HEK293 (cell line): ENCODE results near the gene IQSEC1.

Source experiments
- CTCF ChIA-PET: fragments of 350-600 bp; formaldehyde crosslinking; extraction: SDS; loops from one replicate; lab custom pipeline; 2021; ENCODE audit warnings: antibody characterized with exemption; lab: Yijun Ruan, JAX
- POLR2A ChIA-PET: fragments of 300-600 bp; formaldehyde crosslinking; extraction: SDS; loops from one replicate; lab custom pipeline; 2020; ENCODE audit warnings: antibody characterized with exemption, inconsistent platforms; lab: Yijun Ruan, JAX
- H3K27ac ChIP-seq: fragments of 200-500 bp; sonication (Bioruptor generic); 2 replicates; pipeline ENCODE4 v1.5.1; 2014; ENCODE audit warnings: low read depth, low read length, control low read depth, inconsistent platforms; ENCODE audit errors: extremely low read depth
- H3K36me3 ChIP-seq, 2 experiments: fragments of 200-500 bp in 1 of 2; sonication (Bioruptor generic) in 1 of 2; 1 replicate in 1 of 2; 2 replicates in 1 of 2; pipeline ENCODE4 v1.5.1; 2014 to 2017; ENCODE audit warnings: inconsistent platforms in 2 of 2, low read length in 2 of 2; ENCODE audit not compliant: control insufficient read depth in 2 of 2, insufficient read depth in 1 of 2
- H3K4me1 ChIP-seq: fragments of 200-500 bp; sonication (Bioruptor generic); 2 replicates; pipeline ENCODE4 v1.5.1; 2014; ENCODE audit warnings: mild to moderate bottlenecking, low read length, inconsistent platforms; ENCODE audit not compliant: control insufficient read depth, insufficient read depth
- H3K4me3 ChIP-seq: 2 replicates; pipeline ENCODE4 v1.5.1; 2011; ENCODE audit warnings: low read depth, mild to moderate bottlenecking, control low read depth, low read length, moderate library complexity
- H3K9me3 ChIP-seq: fragments of 200-500 bp; sonication (Bioruptor generic); 2 replicates; pipeline ENCODE4 v1.5.1; 2014; ENCODE audit warnings: low read depth, low read length, inconsistent platforms; ENCODE audit not compliant: control insufficient read depth, insufficient read depth
- EGR2 ChIP-seq: fragments of 450-650 bp; formaldehyde crosslinking; IDR thresholded peaks from 2 replicates; pipeline ENCODE4 v1.5.1; 2016; ENCODE audit warnings: low read depth, missing biosample characterization, missing genetic modification characterization
- GLIS2 ChIP-seq: fragments of 450-650 bp; formaldehyde crosslinking; IDR thresholded peaks from 2 replicates; pipeline ENCODE4 v1.5.1; 2016; ENCODE audit warnings: missing biosample characterization, missing genetic modification characterization
- ZFHX2 ChIP-seq: fragments of 450-650 bp; formaldehyde crosslinking; conservative IDR thresholded peaks from 2 replicates; pipeline ENCODE4 v1.5.1; 2016; ENCODE audit warnings: missing biosample characterization, missing genetic modification characterization
- ZNF423 ChIP-seq: fragments of 450-650 bp; formaldehyde crosslinking; IDR thresholded peaks from 2 replicates; pipeline ENCODE4 v1.5.1; 2016; ENCODE audit warnings: missing biosample characterization, missing genetic modification characterization
- ZNF571 ChIP-seq: fragments of 450-650 bp; formaldehyde crosslinking; IDR thresholded peaks from 2 replicates; pipeline ENCODE4 v1.5.0; 2017; ENCODE audit warnings: missing biosample characterization, missing genetic modification characterization
- ZNF658 ChIP-seq: fragments of 450-650 bp; formaldehyde crosslinking; IDR thresholded peaks from 2 replicates; pipeline ENCODE4; 2016; ENCODE audit warnings: missing biosample characterization, missing genetic modification characterization
- ZNF664 ChIP-seq: fragments of 450-650 bp; formaldehyde crosslinking; IDR thresholded peaks from 2 replicates; pipeline ENCODE4 v1.5.1; 2016; ENCODE audit warnings: missing biosample characterization, missing genetic modification characterization
- TF ChIP-seq, protein P1 (sequence below): sonication (generic); formaldehyde crosslinking; IDR thresholded peaks from 2 replicates; pipeline ENCODE4 v1.8.1; 2022; ENCODE audit warnings: mild to moderate bottlenecking, moderate library complexity, missing genetic modification reagents
- TF ChIP-seq, protein P2 (sequence below): fragments of 450-650 bp; formaldehyde crosslinking; IDR thresholded peaks from 2 replicates; pipeline ENCODE4 v1.5.1; 2016; ENCODE audit warnings: missing biosample characterization, missing genetic modification characterization
- TF ChIP-seq, protein P3 (sequence below): fragments of 450-650 bp; IDR thresholded peaks from 2 replicates; pipeline ENCODE4 v1.5.1; 2018; ENCODE audit warnings: missing biosample characterization, mild to moderate bottlenecking, missing genetic modification characterization
- TF ChIP-seq, protein P4 (sequence below): fragments of 450-650 bp; formaldehyde crosslinking; IDR thresholded peaks from 2 replicates; pipeline ENCODE4 v1.5.1; 2016; ENCODE audit warnings: missing biosample characterization, missing genetic modification characterization, low read depth
- TF ChIP-seq, protein P5 (sequence below): fragments of 450-650 bp; formaldehyde crosslinking; IDR thresholded peaks from 2 replicates; pipeline ENCODE4 v1.5.1; 2016; ENCODE audit warnings: missing biosample characterization, missing genetic modification characterization

Gene IQSEC1

DNA sequence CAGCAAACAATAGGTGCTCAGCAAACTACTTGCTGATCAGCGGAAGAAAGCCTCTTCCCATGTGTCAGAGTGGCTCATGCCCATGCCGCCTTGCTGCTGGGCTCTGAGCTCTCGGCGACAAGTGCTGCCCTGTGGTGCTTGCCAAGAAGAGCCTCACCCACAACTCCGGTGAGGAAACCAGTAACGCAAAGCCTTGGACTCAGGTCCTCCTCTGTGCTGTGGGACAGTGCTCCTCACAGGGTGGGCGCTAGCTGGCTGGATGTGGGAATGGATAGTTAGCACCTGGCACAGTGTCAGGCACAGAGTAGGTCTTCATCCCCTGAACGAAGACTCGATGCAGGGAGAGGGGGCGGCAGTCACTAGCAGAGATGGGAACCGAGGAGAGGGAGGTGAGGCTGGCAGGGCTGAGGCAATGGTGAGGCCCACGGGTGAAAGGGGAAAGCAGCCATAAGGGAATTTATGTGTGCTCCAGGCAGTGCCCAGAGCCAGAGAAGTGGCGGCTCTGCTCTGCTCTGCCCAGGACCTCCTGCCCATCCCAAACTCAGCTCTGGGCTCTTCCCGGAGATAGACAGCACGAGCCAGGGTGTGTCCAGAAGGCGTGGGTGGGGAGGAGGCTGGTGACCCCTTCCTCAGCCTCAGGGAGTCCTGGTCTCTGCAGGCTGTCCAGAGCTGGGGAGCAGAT is 55.7 kb downstream of the IQSEC1 start:
- Histone ChIP-seq H3K9me3 (no peaks in the 10 kb centered on the region), H3K4me1 (no peaks in the 10 kb centered on the region; the same call in 1 of the 2 replicates), H3K36me3 (no peaks in the 10 kb centered on the region), H3K4me3 (no peak overlapping the region), H3K27ac (no peak overlapping the region)
- ChIA-PET CTCF (interaction anchor here (0.6 kb wide), 1 partner anchor 594 kb away, joined by 4 read pairs; no protein-coding TSS in a partner anchor), POLR2A (interaction anchor here (0.6 kb wide), 1 partner anchor 45 kb away, joined by 4 read pairs; no protein-coding TSS in a partner anchor)
- TF ChIP-seq ZNF571 (tag by site-specific recombination) = no peak
- TF ChIP-seq ZNF664 (tag by site-specific recombination) = peak; percentile 32; the same call in 1 of the 2 replicates
- TF ChIP-seq, all 188 proteins: peak for 1

DNA sequence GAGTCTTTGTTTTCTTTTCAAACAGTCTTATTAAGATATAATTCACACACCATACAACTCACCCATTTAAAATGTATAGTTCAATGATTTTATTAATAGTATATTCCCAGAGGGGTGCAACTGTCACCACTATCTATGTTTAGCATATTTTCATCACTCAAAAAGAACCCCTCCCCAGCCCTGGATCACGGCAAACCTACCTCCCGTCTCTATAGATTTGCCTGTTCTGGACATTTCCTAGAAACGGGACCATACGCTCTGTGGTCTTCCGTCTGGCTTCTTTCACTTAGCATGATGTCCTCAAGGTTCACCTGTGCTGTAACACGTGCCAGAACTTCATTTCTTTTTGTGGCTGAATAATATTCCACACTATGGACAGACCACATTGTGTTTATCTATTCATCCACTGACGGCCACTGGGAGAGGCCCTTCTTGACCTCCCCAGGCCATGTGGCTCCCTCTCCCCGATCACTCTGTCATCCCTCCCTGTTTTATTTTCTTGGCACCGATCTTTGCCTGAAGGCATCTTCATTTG is 56.4 kb downstream of the IQSEC1 start:
- no peak for TF ChIP-seq ZNF658 (tag by site-specific recombination)
- TF ChIP-seq, protein P1, sequence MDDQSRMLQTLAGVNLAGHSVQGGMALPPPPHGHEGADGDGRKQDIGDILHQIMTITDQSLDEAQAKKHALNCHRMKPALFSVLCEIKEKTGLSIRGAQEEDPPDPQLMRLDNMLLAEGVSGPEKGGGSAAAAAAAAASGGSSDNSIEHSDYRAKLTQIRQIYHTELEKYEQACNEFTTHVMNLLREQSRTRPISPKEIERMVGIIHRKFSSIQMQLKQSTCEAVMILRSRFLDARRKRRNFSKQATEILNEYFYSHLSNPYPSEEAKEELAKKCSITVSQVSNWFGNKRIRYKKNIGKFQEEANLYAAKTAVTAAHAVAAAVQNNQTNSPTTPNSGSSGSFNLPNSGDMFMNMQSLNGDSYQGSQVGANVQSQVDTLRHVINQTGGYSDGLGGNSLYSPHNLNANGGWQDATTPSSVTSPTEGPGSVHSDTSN (CRISPR knock-in tag) = no peak
- Histone ChIP-seq H3K27ac (no peak overlapping the region), H3K9me3 (no peaks in the 10 kb centered on the region), H3K36me3 (no peaks in the 10 kb centered on the region), H3K4me3 (no peak overlapping the region), H3K4me1 (no peaks in the 10 kb centered on the region)
- ChIA-PET POLR2A (interaction anchor here (0.6 kb wide), 1 partner anchor 44 kb away, joined by 4 read pairs; no protein-coding TSS in a partner anchor), CTCF (no interaction called here)

DNA sequence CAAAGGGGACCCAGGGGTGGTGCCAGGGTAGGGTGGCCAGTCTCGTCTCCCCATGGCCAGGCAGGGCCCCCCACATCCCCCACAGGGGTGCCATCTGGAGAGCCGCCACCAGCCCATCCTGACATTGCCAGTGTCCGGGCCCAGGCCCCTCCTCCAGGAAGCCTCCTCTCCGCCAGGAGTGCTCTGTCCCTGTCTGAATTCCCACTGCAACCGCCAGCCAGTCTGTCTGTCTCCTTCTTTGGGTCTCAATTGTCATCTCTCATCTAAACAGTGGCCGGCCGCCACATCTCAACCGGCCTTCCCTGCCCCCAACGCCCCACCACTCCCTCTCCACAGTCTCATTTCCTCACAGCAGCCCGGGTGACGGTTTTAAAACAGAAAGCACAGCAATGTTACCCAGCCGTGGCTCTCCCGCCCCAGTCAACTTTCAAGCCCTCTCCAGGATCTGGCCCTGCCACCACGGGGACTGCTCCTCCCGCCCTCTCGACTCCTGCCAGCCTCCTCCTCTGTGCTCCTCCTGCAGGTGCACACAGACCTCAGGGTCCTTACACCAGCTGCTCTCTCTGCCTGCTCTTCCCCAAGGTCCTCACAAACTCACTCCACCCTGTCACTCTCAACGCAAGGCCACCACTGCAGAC is 57.0 kb downstream of the IQSEC1 start:
- no peak overlapping the region for H3K4me3 ChIP-seq
- CTCF ChIA-PET = no interaction called here
- TF ChIP-seq, protein P2, sequence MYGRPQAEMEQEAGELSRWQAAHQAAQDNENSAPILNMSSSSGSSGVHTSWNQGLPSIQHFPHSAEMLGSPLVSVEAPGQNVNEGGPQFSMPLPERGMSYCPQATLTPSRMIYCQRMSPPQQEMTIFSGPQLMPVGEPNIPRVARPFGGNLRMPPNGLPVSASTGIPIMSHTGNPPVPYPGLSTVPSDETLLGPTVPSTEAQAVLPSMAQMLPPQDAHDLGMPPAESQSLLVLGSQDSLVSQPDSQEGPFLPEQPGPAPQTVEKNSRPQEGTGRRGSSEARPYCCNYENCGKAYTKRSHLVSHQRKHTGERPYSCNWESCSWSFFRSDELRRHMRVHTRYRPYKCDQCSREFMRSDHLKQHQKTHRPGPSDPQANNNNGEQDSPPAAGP = 0 out of 2 replicates have a peak, but pooled peaks have one; percentile 14
- TF ChIP-seq, protein P3, sequence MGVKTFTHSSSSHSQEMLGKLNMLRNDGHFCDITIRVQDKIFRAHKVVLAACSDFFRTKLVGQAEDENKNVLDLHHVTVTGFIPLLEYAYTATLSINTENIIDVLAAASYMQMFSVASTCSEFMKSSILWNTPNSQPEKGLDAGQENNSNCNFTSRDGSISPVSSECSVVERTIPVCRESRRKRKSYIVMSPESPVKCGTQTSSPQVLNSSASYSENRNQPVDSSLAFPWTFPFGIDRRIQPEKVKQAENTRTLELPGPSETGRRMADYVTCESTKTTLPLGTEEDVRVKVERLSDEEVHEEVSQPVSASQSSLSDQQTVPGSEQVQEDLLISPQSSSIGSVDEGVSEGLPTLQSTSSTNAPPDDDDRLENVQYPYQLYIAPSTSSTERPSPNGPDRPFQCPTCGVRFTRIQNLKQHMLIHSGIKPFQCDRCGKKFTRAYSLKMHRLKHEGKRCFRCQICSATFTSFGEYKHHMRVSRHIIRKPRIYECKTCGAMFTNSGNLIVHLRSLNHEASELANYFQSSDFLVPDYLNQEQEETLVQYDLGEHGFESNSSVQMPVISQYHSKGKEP (tag by site-specific recombination) = no peak
- TF ChIP-seq, all 188 proteins: peak for 1
- Histone ChIP-seq H3K4me1 (peaks cover 4% of the 10 kb centered on the region; the same call in 1 of the 2 replicates), H3K36me3 (no peaks in the 10 kb centered on the region), H3K27ac (no peak overlapping the region), H3K9me3 (no peaks in the 10 kb centered on the region)
- POLR2A ChIA-PET = no interaction called here

DNA sequence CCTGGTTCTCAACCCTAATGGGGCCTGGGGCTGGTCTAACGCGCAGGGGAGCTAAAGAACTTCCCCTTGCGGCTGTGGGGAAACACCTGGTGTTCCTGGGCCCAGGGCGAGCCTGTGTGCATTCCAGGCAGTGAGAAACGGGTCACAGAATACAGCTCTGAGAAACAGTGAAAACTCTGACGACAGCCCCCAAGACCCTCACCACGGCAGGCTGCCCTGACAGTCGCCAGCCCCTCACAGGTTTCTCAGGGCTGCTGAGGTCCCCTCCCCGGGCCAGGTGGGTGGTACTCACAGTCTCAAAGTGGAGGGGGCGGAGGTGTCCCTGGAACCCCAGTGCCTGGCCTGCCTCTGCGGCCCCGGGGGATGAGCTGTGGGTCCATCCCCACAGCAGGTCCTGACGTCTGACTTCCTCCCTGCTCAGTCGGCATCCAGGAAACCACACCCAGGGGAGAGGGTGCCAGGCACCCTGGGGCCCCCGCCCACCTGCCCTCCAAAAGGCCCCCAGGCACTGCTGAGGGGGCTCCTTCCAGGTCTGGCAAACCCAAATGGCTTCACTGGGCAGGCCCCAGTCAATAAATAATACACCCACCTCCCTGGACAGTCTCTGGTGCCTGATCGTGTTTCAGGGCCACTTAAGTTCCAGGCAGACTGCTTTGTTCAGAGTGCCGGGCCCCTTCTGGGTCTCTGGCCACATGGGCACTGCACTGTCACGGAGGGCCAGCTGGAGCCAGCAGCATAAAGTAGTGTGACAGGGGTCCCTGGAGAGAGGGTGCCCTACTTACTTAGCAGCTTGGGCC is 57.7 kb downstream of the IQSEC1 start:
- no peaks in the 10 kb centered on the region for H3K36me3 ChIP-seq
- ChIA-PET POLR2A (no interaction called here), CTCF (no interaction called here)
- peaks cover 4% of the 10 kb centered on the region; the same call in 1 of the 2 replicates for H3K4me1 ChIP-seq
- no peaks in the 10 kb centered on the region for H3K9me3 ChIP-seq
- peak; percentile 59 for TF ChIP-seq EGR2 (tag by site-specific recombination)
- peak; percentile 83 for TF ChIP-seq ZFHX2
- TF ChIP-seq, protein P4, sequence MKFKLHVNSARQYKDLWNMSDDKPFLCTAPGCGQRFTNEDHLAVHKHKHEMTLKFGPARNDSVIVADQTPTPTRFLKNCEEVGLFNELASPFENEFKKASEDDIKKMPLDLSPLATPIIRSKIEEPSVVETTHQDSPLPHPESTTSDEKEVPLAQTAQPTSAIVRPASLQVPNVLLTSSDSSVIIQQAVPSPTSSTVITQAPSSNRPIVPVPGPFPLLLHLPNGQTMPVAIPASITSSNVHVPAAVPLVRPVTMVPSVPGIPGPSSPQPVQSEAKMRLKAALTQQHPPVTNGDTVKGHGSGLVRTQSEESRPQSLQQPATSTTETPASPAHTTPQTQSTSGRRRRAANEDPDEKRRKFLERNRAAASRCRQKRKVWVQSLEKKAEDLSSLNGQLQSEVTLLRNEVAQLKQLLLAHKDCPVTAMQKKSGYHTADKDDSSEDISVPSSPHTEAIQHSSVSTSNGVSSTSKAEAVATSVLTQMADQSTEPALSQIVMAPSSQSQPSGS (tag by site-specific recombination) = no peak
- 0 out of 2 replicates have a peak, but pooled peaks have one; percentile 21 for TF ChIP-seq ZNF423 (tag by site-specific recombination)
- TF ChIP-seq, protein P2 = no peak
- TF ChIP-seq, protein P5, sequence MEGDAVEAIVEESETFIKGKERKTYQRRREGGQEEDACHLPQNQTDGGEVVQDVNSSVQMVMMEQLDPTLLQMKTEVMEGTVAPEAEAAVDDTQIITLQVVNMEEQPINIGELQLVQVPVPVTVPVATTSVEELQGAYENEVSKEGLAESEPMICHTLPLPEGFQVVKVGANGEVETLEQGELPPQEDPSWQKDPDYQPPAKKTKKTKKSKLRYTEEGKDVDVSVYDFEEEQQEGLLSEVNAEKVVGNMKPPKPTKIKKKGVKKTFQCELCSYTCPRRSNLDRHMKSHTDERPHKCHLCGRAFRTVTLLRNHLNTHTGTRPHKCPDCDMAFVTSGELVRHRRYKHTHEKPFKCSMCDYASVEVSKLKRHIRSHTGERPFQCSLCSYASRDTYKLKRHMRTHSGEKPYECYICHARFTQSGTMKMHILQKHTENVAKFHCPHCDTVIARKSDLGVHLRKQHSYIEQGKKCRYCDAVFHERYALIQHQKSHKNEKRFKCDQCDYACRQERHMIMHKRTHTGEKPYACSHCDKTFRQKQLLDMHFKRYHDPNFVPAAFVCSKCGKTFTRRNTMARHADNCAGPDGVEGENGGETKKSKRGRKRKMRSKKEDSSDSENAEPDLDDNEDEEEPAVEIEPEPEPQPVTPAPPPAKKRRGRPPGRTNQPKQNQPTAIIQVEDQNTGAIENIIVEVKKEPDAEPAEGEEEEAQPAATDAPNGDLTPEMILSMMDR = no peak
- 0 out of 2 replicates have a peak, but pooled peaks have one; percentile 22 for TF ChIP-seq GLIS2 (tag by site-specific recombination)
- no peak overlapping the region for H3K4me3 ChIP-seq
- no peak overlapping the region for H3K27ac ChIP-seq
